NCI-H1092 treated with DMSO at 0.1 percent for 48 hours (cell line): Measurements from ENCODE around the gene GGA3.
"Not testable (repeated sequence)": the region's sequence is repeated elsewhere in the genome, so short reads cannot be mapped to it uniquely, and the experiment has no call there.

Experiments
- DNase-seq: peaks from one replicate; lab custom pipeline; 2025; lab: John Stamatoyannopoulos, UW

The GGA3 gene

GRCh38 chr17:75218131-75218530 is 43.3 kb downstream of the GGA3 start:
- DNase-seq, result no peak

GRCh38 chr17:75209061-75209460 is 52.3 kb downstream of the GGA3 start:
- DNase-seq, result no peak

- DNase-seq, result no peak
Observed at GRCh38 chr17:75208161-75208560, 53.2 kb downstream of the GGA3 start.

GRCh38 chr17:75207760-75208159 is 53.6 kb downstream of the GGA3 start:
- no peak for DNase-seq

GRCh38 chr17:75207050-75207407 is 54.4 kb downstream of the GGA3 start:
- not testable (repeated sequence) for DNase-seq

GRCh38 chr17:75205793-75206163 is 55.6 kb downstream of the GGA3 start:
- DNase-seq, result no peak

GRCh38 chr17:75205037-75205792 is 56.2 kb downstream of the GGA3 start, which contains the start of gene NUP85:
Gene NUP85 (plus strand): TSS chr17:75205679. CDS start chr17:75205762, 83 bp downstream.
- peak; percentile 96 for DNase-seq

GRCh38 chr17:75199886-75200618 is 61.4 kb downstream of the GGA3 start:
- no peak for DNase-seq

GRCh38 chr17:75194879-75195278 is 66.5 kb downstream of the GGA3 start:
- DNase-seq, result no peak

- no peak for DNase-seq
Observed at GRCh38 chr17:75191584-75191983, 69.8 kb downstream of the GGA3 start.

GRCh38 chr17:75188614-75189013 is 72.8 kb downstream of the GGA3 start:
- no peak for DNase-seq
